Stomach (tissue), 19 donors: ENCODE measurements around the gene SMCO2. TPM values are rescaled to one million over a fixed set of nuclear protein-coding genes. Genes with fewer than 3 reads are reported as not detected.

Experiments used
- DNase-seq, 2 donors: peaks; one replicate each; pipeline versions ENCODE4 v3.0.0 to v3.0.0-alpha.2; 2013 to 2019
- H3K27ac ChIP-seq, 5 donors: fragments of 200-600 bp in 4 of 5; sonication (generic) in 4 of 5; one replicate each; pipeline ENCODE4 v1.5.1; 2013 to 2019; ENCODE audit warnings: mild to moderate bottlenecking in 1 of 5, moderate library complexity in 1 of 5
- H3K27me3 ChIP-seq, 3 donors: fragments of 200-600 bp; sonication (generic); one replicate each; pipeline ENCODE4 v1.5.1; 2017 to 2019; ENCODE audit warnings: mixed run types in 1 of 3
- H3K36me3 ChIP-seq, 4 donors: fragments of 200-600 bp; sonication (generic); 1 replicate in 3 of 4; 2 replicates in 1 of 4; pipeline ENCODE4 v1.5.1; 2016 to 2019
- H3K4me1 ChIP-seq, 4 donors: fragments of 200-600 bp; sonication (generic); one replicate each; pipeline ENCODE4 v1.5.1; 2016 to 2019
- H3K4me3 ChIP-seq, 4 donors: fragments of 200-600 bp; sonication (generic) in 3 of 4; one replicate each; pipeline ENCODE4 v1.5.1; 2016 to 2019; ENCODE audit warnings: mild to moderate bottlenecking in 1 of 4
- H3K9me3 ChIP-seq, 4 donors: fragments of 200-600 bp; sonication (generic); one replicate each; pipeline ENCODE4 v1.5.1; 2016 to 2019
- EP300 ChIP-seq: sonication (generic); formaldehyde crosslinking; IDR thresholded peaks from one replicate; pipeline ENCODE4 v1.6.1; 2017; ENCODE audit warnings: antibody characterized with exemption
- POLR2A ChIP-seq, 4 donors: fragments of 450-650 bp; IDR thresholded peaks; one replicate each; pipeline ENCODE4 v1.6.1; 2016; ENCODE audit warnings: antibody characterized with exemption in 4 of 4, control low read depth in 2 of 4, mild to moderate bottlenecking in 1 of 4, moderate library complexity in 1 of 4
- POLR2AphosphoS5 ChIP-seq, 3 donors: sonication (generic); formaldehyde crosslinking; IDR thresholded peaks; one replicate each; pipeline ENCODE4 v1.6.1; 2016; ENCODE audit warnings: antibody characterized with exemption in 3 of 3
- WGBS, 5 donors: extraction: QIAGEN DNeasy Blood & Tissue Kit in 3 of 5; methylation state at CpG; one replicate each; pipeline versions ENCODE4 v1.1.5 to v1.1.7; 2013 to 2018; 5-methylcytosine and 5-hydroxymethylcytosine counted together
- intact Hi-C: fragments of 100-400 bp; cut with DNase I; formaldehyde crosslinking; loops from one replicate; pipeline ENCODE4 v1.15.1; 2023; ENCODE audit warnings: low total_unique reads
- long read RNA-seq, 10 donors: transcript quantifications; one replicate each; lab custom pipeline, GENCODE V29; 2026
- polyA plus RNA-seq, 3 donors: library from polyadenylated mRNA; stranded (reverse); fragments of 200-250 nt; gene quantifications; one replicate each; pipeline ENCODE4 v1.2.3, GENCODE V29; 2013
- total RNA-seq, 5 donors: library from RNA; depleted of rRNA; stranded (reverse); fragments of >200 nt; gene quantifications; one replicate each; pipeline versions ENCODE4 v1.1.0 to v1.2.3, GENCODE V29; 2014 to 2016
- TF ChIP-seq, protein P1 (sequence below), 7 experiments: fragments of 450-650 bp in 4 of 7; fragments of 200-600 bp in 3 of 7; sonication (generic) in 3 of 7; IDR thresholded peaks; one replicate each; pipeline ENCODE4 v1.5.1; 2016 to 2019; ENCODE audit warnings: antibody characterized with exemption in 7 of 7, control low read depth in 2 of 7, mild to moderate bottlenecking in 1 of 7
- donor health status: healthy with polysubstance abuse.
- donor health status: Bipolar disorder and iron deficiency.
- donor health status: healthy.

SMCO2 gene
- total RNA-seq (1 to 10 TPM in 1 of 5 donors, not detected in 4; 2.5 TPM), polyA plus RNA-seq (1 to 10 TPM in 1 of 3 donors, not detected in 2; 1.2 TPM)
- long read RNA-seq, donor 1 = 0 reads
- long read RNA-seq, donor 2 = 0 reads
- long read RNA-seq, donor 3 = 0 reads
- long read RNA-seq, donor 4 = 0 reads
- long read RNA-seq, donor 5 = 0 reads
- long read RNA-seq, donor 6 = 0 reads
- long read RNA-seq, donor 7 = 0 reads
- long read RNA-seq, donor 8 = 0 reads
- long read RNA-seq, donor 9 = 0 reads
- long read RNA-seq, donor 10, partial matches to known transcripts = 0 of 1 reads
- long read RNA-seq, donor 10, other reads (novel, unspliced or antisense) = 0 of 1 reads

DNA sequence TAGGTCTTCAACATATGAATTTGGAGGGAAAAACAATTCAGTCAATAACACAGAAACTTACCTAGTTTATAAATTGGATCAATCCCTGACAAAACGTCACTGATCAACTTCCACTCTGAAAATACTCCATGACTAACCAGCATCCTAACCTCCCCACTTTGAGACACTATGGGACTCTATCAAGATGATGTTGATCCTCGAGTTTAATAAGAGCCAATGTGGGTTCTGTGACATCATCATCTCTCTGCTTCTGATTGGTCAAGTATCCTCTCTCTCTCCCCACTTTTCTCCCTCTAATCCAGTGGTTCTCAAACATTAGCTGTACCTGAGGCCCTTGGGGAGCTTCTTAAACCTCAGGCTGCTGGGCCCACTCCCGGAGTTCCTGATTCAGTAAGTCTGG, at the start of gene SMCO2:
TSS of gene SMCO2 (plus strand) at position 301 of the 400 bp plus-strand sequence. CDS start 23,896 bp downstream, outside the sequence.
- DNase-seq = no peak
- TF ChIP-seq, protein P1, sequence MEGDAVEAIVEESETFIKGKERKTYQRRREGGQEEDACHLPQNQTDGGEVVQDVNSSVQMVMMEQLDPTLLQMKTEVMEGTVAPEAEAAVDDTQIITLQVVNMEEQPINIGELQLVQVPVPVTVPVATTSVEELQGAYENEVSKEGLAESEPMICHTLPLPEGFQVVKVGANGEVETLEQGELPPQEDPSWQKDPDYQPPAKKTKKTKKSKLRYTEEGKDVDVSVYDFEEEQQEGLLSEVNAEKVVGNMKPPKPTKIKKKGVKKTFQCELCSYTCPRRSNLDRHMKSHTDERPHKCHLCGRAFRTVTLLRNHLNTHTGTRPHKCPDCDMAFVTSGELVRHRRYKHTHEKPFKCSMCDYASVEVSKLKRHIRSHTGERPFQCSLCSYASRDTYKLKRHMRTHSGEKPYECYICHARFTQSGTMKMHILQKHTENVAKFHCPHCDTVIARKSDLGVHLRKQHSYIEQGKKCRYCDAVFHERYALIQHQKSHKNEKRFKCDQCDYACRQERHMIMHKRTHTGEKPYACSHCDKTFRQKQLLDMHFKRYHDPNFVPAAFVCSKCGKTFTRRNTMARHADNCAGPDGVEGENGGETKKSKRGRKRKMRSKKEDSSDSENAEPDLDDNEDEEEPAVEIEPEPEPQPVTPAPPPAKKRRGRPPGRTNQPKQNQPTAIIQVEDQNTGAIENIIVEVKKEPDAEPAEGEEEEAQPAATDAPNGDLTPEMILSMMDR (IDR thresholded peaks at IDR 0.05) = no peak
- TF ChIP-seq POLR2A (IDR thresholded peaks at IDR 0.05) (no peak), EP300 (no peak), POLR2AphosphoS5 (IDR thresholded peaks at IDR 0.05) (no peak)
- 91 to 97% (median 92%) methylated on average over 3 of the region's 3 CpGs for WGBS, 5 donors
- H3K36me3 ChIP-seq = no peaks in the 10 kb centered on the region
- peaks cover 0 to 6% (median 4%) of the 10 kb centered on the region in 4 donors for H3K4me1 ChIP-seq
- no peak within 1 kb of the TSS for H3K27ac ChIP-seq
- H3K27me3 ChIP-seq = no peaks in the 10 kb centered on the region
- peaks cover 5 to 10% (median 7%) of the 10 kb centered on the region in 4 donors for H3K9me3 ChIP-seq
- H3K4me3 ChIP-seq = no peak within 1 kb of the TSS
- intact Hi-C loops = no loop called here

DNA sequence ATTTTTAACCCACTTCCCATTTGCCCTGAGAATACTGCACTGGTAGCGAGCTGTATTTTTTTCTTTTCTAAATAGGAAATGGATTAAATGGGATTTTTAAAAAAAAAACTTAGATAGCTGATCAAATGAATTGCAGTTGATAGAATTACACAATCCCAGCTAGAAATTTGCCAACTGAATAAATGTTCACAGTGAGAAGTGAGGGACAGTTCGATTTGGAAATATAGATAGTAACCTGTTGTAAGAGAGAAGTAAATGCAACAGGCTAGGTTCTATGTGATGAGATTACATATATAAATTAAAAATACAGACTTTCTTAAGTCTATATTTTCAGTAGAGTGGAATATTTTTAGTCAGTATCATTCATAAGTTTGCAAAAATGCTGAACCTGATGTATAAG, 48.1 kb upstream of the SMCO2 start:
- intact Hi-C loops = no loop called here
- H3K36me3 ChIP-seq = peaks cover 0 to 7% (median 0%) of the 10 kb centered on the region in 4 donors
- no peaks in the 10 kb centered on the region for H3K9me3 ChIP-seq
- whole genome bisulfite sequencing, 5 donors = 59 to 82% (median 75%) methylated on average over 2 of the region's 2 CpGs
- H3K27ac ChIP-seq = no peak overlapping the region
- TF ChIP-seq POLR2A (IDR thresholded peaks at IDR 0.05) = no peak
- no peak for TF ChIP-seq EP300
- TF ChIP-seq, protein P1 (IDR thresholded peaks at IDR 0.05) = no peak
- TF ChIP-seq POLR2AphosphoS5 (IDR thresholded peaks at IDR 0.05) = no peak
- peaks cover 0 to 8% (median 2%) of the 10 kb centered on the region in 4 donors for H3K4me1 ChIP-seq
- no peak for DNase-seq
- no peak overlapping the region for H3K4me3 ChIP-seq
- H3K27me3 ChIP-seq = no peaks in the 10 kb centered on the region

DNA sequence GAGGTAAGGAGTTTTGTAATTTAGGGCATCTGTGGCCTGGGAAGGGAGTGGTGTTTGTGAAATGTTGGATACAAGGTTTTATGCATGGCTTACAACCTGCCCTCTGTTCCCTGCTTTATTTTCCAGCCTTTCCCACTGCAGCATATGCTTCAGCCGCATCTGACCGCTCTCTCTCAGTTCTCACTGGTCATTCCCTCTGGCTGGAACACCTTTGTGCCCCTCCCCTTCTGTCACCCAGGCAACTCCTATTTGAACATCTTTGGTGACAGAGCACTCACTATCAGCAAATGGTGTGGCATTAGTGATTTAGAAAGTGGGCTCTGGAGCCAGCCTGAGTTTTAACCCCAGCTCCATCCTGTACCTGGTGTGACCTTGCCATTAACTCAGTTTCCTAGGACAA, 47.5 kb upstream of the SMCO2 start:
- DNase-seq = no peak
- Histone ChIP-seq H3K27me3 (no peaks in the 10 kb centered on the region), H3K27ac (no peak overlapping the region), H3K4me1 (peaks cover 0 to 8% (median 2%) of the 10 kb centered on the region in 4 donors), H3K9me3 (no peaks in the 10 kb centered on the region), H3K4me3 (no peak overlapping the region), H3K36me3 (peaks cover 0 to 9% (median 0%) of the 10 kb centered on the region in 4 donors)
- 77 to 97% (median 85%) methylated on average over 2 of the region's 2 CpGs for WGBS, 5 donors
- intact Hi-C loops = no loop called here
- TF ChIP-seq POLR2AphosphoS5 (IDR thresholded peaks at IDR 0.05) (no peak), POLR2A (IDR thresholded peaks at IDR 0.05) (no peak), EP300 (no peak)
- TF ChIP-seq, protein P1 (IDR thresholded peaks at IDR 0.05) = no peak

DNA sequence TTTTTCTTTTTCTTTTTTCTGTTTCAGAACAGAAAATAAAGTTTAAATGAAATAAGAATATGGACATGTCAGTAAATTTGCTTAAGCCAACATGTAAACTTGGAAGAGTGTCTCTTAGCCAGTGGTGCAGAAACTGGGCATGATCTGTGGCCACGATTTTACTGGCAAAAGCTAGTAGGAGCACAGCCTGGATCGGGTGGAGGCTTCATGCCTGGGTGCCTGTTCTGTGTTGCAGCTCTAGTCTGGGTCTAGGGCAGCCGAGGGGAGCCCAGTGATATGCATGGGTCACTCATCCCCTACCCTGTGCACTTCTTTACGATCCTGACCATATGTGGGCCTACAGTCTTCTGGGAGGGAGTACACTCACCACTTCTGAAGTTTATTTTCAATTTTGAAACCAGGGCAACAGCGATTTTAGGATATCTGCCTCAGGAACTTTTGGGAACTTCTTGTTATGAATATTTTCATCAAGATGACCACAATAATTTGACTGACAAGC, 45.6 kb upstream of the SMCO2 start:
- no peak for DNase-seq
- Histone ChIP-seq H3K4me1 (peaks cover 0 to 8% (median 2%) of the 10 kb centered on the region in 4 donors), H3K9me3 (no peaks in the 10 kb centered on the region), H3K4me3 (no peak overlapping the region), H3K27me3 (no peaks in the 10 kb centered on the region), H3K27ac (no peak overlapping the region), H3K36me3 (peaks cover 0 to 21% (median 2%) of the 10 kb centered on the region in 4 donors)
- 35 to 63% (median 44%) methylated on average over 5 of the region's 5 CpGs for WGBS, 5 donors
- no peak for TF ChIP-seq EP300
- no peak for TF ChIP-seq POLR2AphosphoS5 (IDR thresholded peaks at IDR 0.05)
- TF ChIP-seq POLR2A (IDR thresholded peaks at IDR 0.05) = no peak
- TF ChIP-seq, protein P1 (IDR thresholded peaks at IDR 0.05) = no peak
- intact Hi-C loops = no loop called here
